HCEC 1CT (cell line): ENCODE data around the gene BTF3.

ENCODE experiments used
- DNase-seq: peaks from one replicate; pipeline ENCODE4 v3.0.0-alpha.2; 2017

The BTF3 gene

GRCh38 chr5:73525606-73526203, 27.5 kb downstream of the BTF3 start:
- no peak for DNase-seq

GRCh38 chr5:73528248-73528647, 30.0 kb downstream of the BTF3 start:
- no peak for DNase-seq

- DNase-seq = no peak
Observed at GRCh38 chr5:73529081-73529480, 30.8 kb downstream of the BTF3 start.

- no peak for DNase-seq
Observed at GRCh38 chr5:73531356-73531755, 33.1 kb downstream of the BTF3 start.

GRCh38 chr5:73532195-73532594, 34.0 kb downstream of the BTF3 start:
- no peak for DNase-seq

GRCh38 chr5:73534011-73534644, 35.9 kb downstream of the BTF3 start:
- peak; percentile 35 for DNase-seq

GRCh38 chr5:73534971-73535370, 36.7 kb downstream of the BTF3 start:
- no peak for DNase-seq

- DNase-seq = no peak
Observed at GRCh38 chr5:73539730-73540129, 41.5 kb downstream of the BTF3 start.

GRCh38 chr5:73540192-73540591, 42.0 kb downstream of the BTF3 start:
- DNase-seq = peak; percentile 75

- DNase-seq = no peak
Observed at GRCh38 chr5:73542020-73542419, 43.8 kb downstream of the BTF3 start.

- no peak for DNase-seq
Observed at GRCh38 chr5:73544429-73545402, 46.5 kb downstream of the BTF3 start.

GRCh38 chr5:73545403-73545779, 47.1 kb downstream of the BTF3 start:
- DNase-seq = no peak

GRCh38 chr5:73550016-73550415, 51.8 kb downstream of the BTF3 start:
- no peak for DNase-seq

GRCh38 chr5:73552642-73553041, 54.4 kb downstream of the BTF3 start:
- DNase-seq = no peak
